Measurements from ENCODE around the gene EMC10.
"Not testable (repeated sequence)": the region's sequence is repeated elsewhere in the genome, so short reads cannot be mapped to it uniquely, and the experiment has no call there.

The EMC10 gene

GRCh38 chr19:50432221-50433028 is 43.9 kb upstream of the EMC10 start, which contains the start of gene MYBPC2:
TSS of gene MYBPC2 (plus strand) at chr19:50432892. CDS start at chr19:50432954, 62 bp downstream.
- peak within 1 kb of the TSS; percentile 64 for H3K4me3 ChIP-seq (ENCODE audit: low read depth, low read length)
- no peak for DNase-seq (ENCODE audit: low read depth)
- no peak for TF ChIP-seq CTCF (IDR thresholded peaks at IDR 0.05; ENCODE audit: low read depth, low read length, missing control alignments)

- peak overlapping the region; percentile 64 for H3K4me3 ChIP-seq (ENCODE audit: low read depth, low read length)
- DNase-seq (ENCODE audit: low read depth), result no peak
- TF ChIP-seq CTCF (IDR thresholded peaks at IDR 0.05; ENCODE audit: low read depth, low read length, missing control alignments), result no peak
Measured at GRCh38 chr19:50433201-50434180, 42.8 kb upstream of the EMC10 start.

- DNase-seq (ENCODE audit: low read depth), result no peak
- TF ChIP-seq CTCF (IDR thresholded peaks at IDR 0.05; ENCODE audit: low read depth, low read length, missing control alignments), result no peak
- no peak overlapping the region for H3K4me3 ChIP-seq (ENCODE audit: low read depth, low read length)
Measured at GRCh38 chr19:50434525-50434924, 41.8 kb upstream of the EMC10 start.

- DNase-seq (ENCODE audit: low read depth), result no peak
- no peak for TF ChIP-seq CTCF (IDR thresholded peaks at IDR 0.05; ENCODE audit: low read depth, low read length, missing control alignments)
- H3K4me3 ChIP-seq (ENCODE audit: low read depth, low read length), result no peak overlapping the region
Measured at GRCh38 chr19:50435221-50435620, 41.1 kb upstream of the EMC10 start.

GRCh38 chr19:50435627-50436026 is 40.7 kb upstream of the EMC10 start:
- DNase-seq (ENCODE audit: low read depth), result no peak
- no peak for TF ChIP-seq CTCF (IDR thresholded peaks at IDR 0.05; ENCODE audit: low read depth, low read length, missing control alignments)
- H3K4me3 ChIP-seq (ENCODE audit: low read depth, low read length), result no peak overlapping the region

- DNase-seq (ENCODE audit: low read depth), result no peak
Measured at GRCh38 chr19:50437862-50438449, 38.4 kb upstream of the EMC10 start.

GRCh38 chr19:50439130-50439529 is 37.2 kb upstream of the EMC10 start:
- not testable (repeated sequence) for H3K4me3 ChIP-seq (ENCODE audit: low read depth, low read length); DNase-seq (ENCODE audit: low read depth)

More at GRCh38 chr19:50437862-50438449, 38.4 kb upstream of the EMC10 start:
- no peak overlapping the region for H3K4me3 ChIP-seq (ENCODE audit: low read depth, low read length)
- TF ChIP-seq CTCF (IDR thresholded peaks at IDR 0.05; ENCODE audit: low read depth, low read length, missing control alignments), result no peak
